ENCODE data around the gene ZSCAN31.

DNA sequence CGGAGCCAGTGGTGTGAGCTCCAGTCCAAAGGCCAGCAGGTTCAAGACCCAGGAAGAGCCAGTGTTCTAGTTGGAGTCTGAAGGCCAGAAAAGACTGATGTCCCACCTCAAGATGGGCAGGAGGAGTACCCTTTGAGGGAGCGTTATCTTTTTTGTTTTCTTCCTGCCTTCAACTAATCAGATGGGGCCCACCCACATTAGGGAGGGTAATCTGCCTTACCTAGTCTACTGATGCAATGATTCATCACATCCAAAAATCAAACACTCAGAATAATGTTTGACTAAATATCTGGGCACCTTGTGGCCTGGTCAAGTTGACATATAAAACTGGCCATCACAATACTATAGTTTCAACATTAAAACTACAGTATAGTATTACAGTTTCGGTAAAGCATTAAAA lies 33.5 kb upstream of the ZSCAN31 start:
- TF ChIP-seq KDM1A (IDR thresholded peaks at IDR 0.05; ENCODE audit: low read depth): no peak
- no peak for TF ChIP-seq ESRRA (IDR thresholded peaks at IDR 0.05; ENCODE audit: borderline replicate concordance, low read length)
- TF ChIP-seq POLR2A (IDR thresholded peaks at IDR 0.05; ENCODE audit: low read length): no peak
- no peak for TF ChIP-seq CBX8 (IDR thresholded peaks at IDR 0.05)
- TF ChIP-seq RCOR1 (IDR thresholded peaks at IDR 0.05; ENCODE audit: low read depth, low read length): no peak
- no peak for TF ChIP-seq CTCF (IDR thresholded peaks at IDR 0.05)
- no peak for TF ChIP-seq USF2 (IDR thresholded peaks at IDR 0.05)
- TF ChIP-seq BHLHE40 (IDR thresholded peaks at IDR 0.05; ENCODE audit: low read depth, low read length): no peak
- TF ChIP-seq NFE2L2 (conservative IDR thresholded peaks at IDR 0.05; ENCODE audit: low read length): no peak
- no peak for TF ChIP-seq CEBPB (IDR thresholded peaks at IDR 0.05)
- no peak for TF ChIP-seq SMC3 (IDR thresholded peaks at IDR 0.05)
- no peak for TF ChIP-seq RNF2 (IDR thresholded peaks at IDR 0.05; ENCODE audit: borderline replicate concordance, low read depth)
- TF ChIP-seq MAFK (IDR thresholded peaks at IDR 0.05; ENCODE audit: partially characterized antibody): no peak
